HG02981 (cell line): ENCODE results near the gene CSF3R.

Experiments used
- ATAC-seq: cut with Tn5 transposase; IDR thresholded peaks from one replicate; pipeline ENCODE4 v1.9.1; 2021; ENCODE audit warnings: mild to moderate bottlenecking, moderate library complexity; ENCODE audit not compliant: unreplicated experiment

The CSF3R gene

GRCh38 chr1:36482724-36483388 lies at the start of gene CSF3R:
CSF3R (minus strand) TSS chr1:36482913; CDS start chr1:36479496, 3,417 bp downstream.
- ATAC-seq = no peak

GRCh38 chr1:36531833-36532232 lies 49.1 kb upstream of the CSF3R start:
- ATAC-seq = no peak

DNA sequence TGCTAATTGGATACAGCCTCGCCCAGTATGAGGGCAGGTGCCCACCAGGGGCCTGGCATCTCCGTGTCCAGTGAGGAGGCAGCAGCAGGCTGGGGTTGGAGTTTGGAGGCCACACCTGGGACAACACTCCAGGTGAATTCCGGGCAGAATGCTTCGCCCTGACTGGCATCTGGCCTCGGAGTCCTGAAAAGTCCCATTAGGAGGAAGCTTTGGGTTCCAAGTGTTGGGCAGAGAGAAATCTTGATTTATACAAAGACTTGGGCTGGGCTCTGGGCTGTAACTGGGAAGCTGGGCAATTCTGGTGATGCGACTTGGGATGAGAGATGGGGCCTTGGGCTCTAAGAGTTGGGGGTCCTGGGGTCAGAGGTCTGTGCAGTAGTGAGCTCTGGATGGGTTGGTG lies 48.1 kb upstream of the CSF3R start:
- no peak for ATAC-seq

DNA sequence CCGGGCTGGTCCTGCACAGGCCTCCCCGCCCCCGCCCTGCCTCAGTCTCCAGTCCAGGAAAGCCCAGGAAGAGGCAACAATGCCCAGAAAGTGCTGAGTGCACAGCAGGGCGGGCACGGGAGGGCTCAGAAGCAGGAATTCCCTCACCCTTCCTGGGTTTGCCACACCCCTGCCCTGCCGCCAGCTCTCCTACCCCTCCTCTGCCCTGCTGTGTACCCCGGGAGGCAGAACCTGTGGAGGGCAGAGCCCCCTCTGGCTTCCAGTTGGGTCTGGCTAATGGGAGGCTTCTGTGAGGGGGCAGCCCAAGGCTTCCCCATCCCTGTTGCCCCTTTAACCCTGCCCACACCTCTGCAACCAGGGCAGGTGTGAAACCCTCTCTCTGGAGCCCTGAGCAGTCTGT lies 47.5 kb upstream of the CSF3R start:
- ATAC-seq = no peak

GRCh38 chr1:36529769-36530260 lies 47.1 kb upstream of the CSF3R start:
- ATAC-seq = no peak

DNA sequence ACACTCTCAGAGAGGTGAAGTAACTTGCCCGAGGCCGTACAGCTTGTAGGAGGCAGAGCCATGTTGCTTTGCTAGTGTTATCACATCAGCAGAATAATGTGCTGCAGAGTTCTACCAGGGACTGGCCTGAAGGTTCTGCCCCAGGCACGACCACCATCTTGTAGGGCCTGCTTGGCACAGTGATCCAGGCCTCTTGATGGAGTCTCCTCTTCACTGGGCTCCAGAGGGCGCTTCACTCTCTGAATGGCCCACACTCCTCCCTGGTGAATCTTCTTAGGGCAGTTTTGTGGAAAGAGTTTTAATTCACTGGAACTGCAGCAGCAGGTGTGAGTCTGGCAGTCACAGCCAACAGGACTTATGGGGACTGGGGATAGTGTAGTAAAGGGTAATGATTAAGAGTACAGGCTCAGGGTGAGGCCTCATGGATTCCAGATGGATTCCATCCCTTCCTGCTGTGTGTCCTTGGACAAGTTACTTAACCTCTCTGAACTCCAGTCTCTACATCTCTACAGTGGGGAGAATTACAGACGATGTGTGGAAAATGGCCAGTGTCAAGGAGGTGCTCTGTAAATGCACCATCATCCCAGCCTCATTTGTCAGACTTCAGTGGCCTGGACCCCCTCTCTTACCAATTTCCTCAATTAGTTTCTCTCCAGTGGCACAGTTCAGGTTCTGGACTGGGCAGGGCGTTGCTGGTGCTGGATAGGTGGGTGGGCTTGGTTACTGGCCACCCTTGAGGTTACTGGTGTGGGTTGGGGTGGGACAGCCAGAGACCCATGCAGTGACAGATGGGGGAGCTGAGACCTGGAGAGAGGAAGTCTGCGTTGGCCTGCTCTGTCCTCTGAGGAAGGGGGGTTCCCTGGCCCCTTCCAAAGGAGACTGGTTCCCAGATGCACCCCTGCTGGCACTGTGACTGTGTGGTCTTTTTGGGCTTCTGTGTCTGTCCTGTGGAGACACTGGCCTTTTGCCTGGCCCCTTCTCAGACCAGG lies 45.9 kb upstream of the CSF3R start:
- no peak for ATAC-seq

DNA sequence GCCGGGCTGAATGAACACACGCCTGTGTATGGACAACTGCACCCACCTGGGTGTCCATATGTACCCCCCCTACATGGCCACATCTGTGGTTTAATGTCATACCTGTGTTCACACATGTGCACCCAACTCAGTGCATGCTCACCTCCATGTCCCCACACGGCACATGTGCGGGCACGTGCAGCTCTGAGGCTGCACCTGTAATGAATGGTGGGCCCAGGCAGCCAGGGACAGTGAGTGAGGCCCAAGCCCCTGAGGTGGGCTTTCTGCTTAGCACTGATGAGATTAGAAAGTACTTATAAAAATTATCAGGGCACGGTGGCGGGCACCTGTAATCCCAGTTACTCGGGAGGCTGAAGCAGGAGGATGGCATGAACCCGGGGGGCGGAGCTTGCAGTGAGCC lies 42.5 kb upstream of the CSF3R start:
- no peak for ATAC-seq

DNA sequence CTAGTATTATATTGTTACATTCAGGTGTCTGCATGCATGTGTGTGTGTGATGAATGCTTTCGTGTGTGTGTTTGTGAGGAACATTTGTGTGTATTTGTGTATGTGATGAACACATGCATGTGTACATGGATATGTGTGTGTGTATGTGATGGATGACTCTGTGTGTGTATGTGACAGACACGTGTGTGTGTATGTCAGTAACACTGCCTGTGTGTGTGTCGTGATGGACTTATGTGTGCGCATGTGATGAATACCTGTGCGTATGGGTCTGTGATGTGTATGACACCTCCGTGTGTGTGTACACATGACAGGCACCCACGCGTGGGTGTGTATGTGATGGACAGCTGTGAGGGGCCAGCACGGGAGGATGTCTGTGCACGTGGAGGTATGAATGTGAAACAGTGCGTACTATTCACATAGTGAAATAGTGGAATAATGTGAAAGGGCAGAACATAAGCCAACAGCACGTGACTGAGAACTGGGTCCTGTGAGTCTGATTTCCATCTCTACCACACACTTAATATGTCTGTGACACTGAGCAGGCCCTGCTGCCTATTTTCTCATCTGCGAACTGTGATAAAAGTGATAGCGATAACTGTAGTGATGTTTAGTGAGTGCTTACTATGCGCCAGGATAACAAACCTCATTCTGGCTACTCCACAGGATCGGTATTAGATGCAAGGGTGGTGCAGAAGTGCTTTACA lies 41.8 kb upstream of the CSF3R start:
- ATAC-seq = no peak

GRCh38 chr1:36523850-36524249 lies 41.1 kb upstream of the CSF3R start:
- ATAC-seq = no peak

- ATAC-seq = no peak
Measured at GRCh38 chr1:36523230-36523495, 40.5 kb upstream of the CSF3R start.

- ATAC-seq = no peak
Measured at GRCh38 chr1:36522461-36523229, 39.9 kb upstream of the CSF3R start.

- no peak for ATAC-seq
Measured at GRCh38 chr1:36522021-36522420, 39.3 kb upstream of the CSF3R start.

DNA sequence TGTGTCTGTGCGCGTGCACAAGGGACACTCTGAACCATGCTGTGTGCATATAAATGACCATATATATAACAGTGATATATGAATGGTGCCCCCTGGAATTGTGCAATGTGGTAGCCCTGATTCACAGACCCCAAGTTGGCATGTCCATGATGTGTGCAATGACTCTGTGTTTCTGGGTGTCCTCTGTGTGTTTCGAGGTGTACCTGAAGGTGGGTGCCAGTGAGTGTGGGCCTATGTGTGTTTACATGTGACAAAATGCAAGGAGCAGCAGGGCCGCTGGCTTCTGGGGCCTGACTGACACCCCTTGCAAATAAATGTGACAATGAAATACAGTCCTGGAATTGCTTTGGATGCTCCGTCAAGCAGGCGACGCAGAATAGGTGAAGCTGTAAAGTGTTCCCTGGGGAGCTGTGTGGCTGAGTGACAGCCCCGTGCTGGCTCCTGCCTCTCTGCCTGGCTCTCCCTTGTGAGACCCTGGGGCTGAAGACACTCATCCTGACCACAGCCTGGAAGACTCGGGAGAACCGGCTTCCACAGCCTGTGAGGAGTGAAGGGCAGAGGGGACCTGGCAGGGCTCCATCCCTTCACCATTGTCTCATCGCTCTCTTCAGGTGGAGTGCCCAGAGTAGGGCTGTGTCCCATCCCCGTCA lies 38.2 kb upstream of the CSF3R start:
- no peak for ATAC-seq

DNA sequence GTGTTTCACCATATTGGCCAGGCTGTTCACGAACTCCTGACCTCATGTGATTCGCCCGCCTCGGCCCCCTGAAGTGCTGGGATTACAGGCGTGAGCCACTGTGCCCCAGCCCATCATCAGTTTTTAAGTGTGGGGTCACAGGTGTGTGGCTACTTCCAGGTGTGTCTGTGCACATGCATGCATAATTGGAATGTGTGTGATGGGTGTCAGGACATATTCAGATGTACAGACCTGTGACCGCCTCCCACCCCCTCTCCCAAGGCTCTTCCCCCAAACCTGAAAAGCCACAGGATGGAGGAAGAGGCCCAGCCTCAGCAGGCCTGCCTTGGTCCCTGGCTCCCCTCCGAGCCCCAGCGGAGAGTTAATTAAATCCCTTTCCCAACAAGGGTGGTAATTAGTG lies 37.3 kb upstream of the CSF3R start:
- no peak for ATAC-seq

GRCh38 chr1:36517011-36517771 lies 34.5 kb upstream of the CSF3R start:
- no peak for ATAC-seq

DNA sequence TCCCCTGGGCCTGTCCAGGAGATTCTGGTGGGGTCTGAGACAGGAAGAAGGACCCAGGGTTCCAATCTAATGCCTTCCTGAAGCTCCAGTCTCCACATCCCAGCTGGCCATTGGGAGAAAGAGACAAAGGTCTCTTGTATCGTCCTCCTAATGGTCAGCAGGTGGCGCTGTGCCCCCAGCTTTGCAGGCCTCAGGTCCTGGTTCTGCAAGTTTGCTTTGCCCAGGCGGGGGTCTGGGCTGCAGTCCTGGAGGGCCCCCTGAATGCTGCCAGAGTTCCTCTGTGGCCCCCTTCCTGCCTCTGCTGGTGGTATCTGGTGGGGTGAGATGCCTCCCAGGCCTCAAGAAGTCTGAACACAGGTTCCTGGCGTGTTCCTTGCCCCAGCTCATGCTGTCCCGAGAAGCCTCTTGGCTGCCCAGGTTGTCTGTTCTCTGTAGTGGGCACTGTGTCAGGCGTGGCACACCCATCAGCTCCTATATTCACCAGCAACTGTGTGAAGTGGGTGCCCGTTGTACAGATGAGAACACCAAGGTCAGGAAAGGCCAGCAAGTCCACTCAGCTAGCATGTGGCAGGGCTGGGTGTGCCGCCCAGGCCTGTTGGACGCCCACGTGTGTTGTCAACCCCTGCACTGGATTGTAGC lies 33.8 kb upstream of the CSF3R start:
- ATAC-seq = no peak

GRCh38 chr1:36515315-36516138 lies 32.8 kb upstream of the CSF3R start:
- no peak for ATAC-seq

GRCh38 chr1:36514501-36514900 lies 31.8 kb upstream of the CSF3R start:
- no peak for ATAC-seq
